Thoracic aorta (tissue), 2 donors: ENCODE measurements around the gene HRAS. TPM values are rescaled to one million over a fixed set of nuclear protein-coding genes. Genes with fewer than 3 reads are reported as not detected.

Experiments
- ATAC-seq: fragments of 150-250 bp; one replicate; pipeline ENCODE4 v1.8.0; 2017; ENCODE audit warnings: low read depth; ENCODE audit not compliant: insufficient number of reproducible peaks, low FRiP score
- DNase-seq: peaks from one replicate; pipeline ENCODE4 v3.0.0-alpha.2; 2020; ENCODE audit warnings: low spot score
- H3K27ac ChIP-seq, 2 donors: fragments of 200-600 bp; sonication (generic); 1 replicate in 1 of 2; 2 replicates in 1 of 2; pipeline ENCODE4 v1.5.1; 2016; ENCODE audit warnings: mild to moderate bottlenecking in 2 of 2, moderate library complexity in 2 of 2
- H3K27me3 ChIP-seq: fragments of 200-600 bp; sonication (generic); replicated peaks from 2 replicates; pipeline ENCODE4 v1.6.0; 2016; ENCODE audit warnings: mild to moderate bottlenecking; ENCODE audit not compliant: insufficient read depth
- H3K36me3 ChIP-seq: fragments of 200-600 bp; sonication (generic); one replicate; pipeline ENCODE4 v1.5.1; 2016
- H3K4me1 ChIP-seq, 2 donors: fragments of 200-600 bp; sonication (generic); 1 replicate in 1 of 2; 2 replicates in 1 of 2; pipeline versions ENCODE4 v1.5.1 to v1.6.0; 2016; ENCODE audit warnings: low read depth in 2 of 2, mild to moderate bottlenecking in 1 of 2; ENCODE audit not compliant: control insufficient read depth in 1 of 2
- H3K4me3 ChIP-seq: fragments of 200-600 bp; sonication (generic); 2 replicates; pipeline ENCODE4 v1.5.1; 2016; ENCODE audit warnings: mild to moderate bottlenecking
- H3K9me3 ChIP-seq: fragments of 200-600 bp; sonication (generic); 2 replicates; pipeline ENCODE4 v1.5.1; 2016
- total RNA-seq, 2 donors: library from RNA; depleted of rRNA; stranded (reverse); fragments of >200 nt; gene quantifications; one replicate each; pipeline versions ENCODE4 v1.1.0 to v1.2.3, GENCODE V29; 2016
- TF ChIP-seq, protein P1 (sequence below): fragments of 200-600 bp; sonication (generic); IDR thresholded peaks from one replicate; pipeline ENCODE4 v1.5.1; 2019; ENCODE audit warnings: antibody characterized with exemption

The HRAS gene
- total RNA-seq, 2 donors from 2014 or later = 17.7 to 32.4 TPM

DNA sequence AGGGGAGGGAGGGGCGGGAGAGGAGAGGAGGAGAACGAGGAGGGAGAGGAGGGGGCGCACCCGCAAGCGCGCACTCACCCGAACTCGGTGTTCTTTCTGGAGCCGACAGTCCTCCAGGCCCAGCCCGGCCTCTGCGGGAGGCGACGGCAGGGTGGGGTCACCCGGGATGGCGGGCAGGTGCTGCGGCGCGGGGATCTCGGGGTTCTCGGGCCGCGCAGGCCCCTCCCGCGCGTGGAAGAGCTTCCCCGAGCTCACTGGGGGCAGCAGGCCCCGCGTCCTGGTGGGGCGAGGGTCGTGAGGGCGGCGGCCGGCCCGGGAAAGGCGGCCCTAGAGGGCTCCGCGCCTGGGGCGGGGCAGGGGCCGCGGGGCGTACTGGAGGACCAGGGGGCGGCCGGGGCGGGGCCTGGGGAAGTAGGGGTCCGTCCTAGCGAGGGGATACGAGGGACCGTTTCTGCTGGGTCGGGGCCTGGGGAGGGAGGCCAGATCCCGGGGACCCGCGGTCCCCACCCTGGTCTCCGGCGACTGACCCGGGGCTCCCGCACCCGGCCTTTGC lies 19.9 kb upstream of the HRAS start:
- DNase-seq (no peak), ATAC-seq (no peak)
- TF ChIP-seq, protein P1, sequence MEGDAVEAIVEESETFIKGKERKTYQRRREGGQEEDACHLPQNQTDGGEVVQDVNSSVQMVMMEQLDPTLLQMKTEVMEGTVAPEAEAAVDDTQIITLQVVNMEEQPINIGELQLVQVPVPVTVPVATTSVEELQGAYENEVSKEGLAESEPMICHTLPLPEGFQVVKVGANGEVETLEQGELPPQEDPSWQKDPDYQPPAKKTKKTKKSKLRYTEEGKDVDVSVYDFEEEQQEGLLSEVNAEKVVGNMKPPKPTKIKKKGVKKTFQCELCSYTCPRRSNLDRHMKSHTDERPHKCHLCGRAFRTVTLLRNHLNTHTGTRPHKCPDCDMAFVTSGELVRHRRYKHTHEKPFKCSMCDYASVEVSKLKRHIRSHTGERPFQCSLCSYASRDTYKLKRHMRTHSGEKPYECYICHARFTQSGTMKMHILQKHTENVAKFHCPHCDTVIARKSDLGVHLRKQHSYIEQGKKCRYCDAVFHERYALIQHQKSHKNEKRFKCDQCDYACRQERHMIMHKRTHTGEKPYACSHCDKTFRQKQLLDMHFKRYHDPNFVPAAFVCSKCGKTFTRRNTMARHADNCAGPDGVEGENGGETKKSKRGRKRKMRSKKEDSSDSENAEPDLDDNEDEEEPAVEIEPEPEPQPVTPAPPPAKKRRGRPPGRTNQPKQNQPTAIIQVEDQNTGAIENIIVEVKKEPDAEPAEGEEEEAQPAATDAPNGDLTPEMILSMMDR = no peak
- Histone ChIP-seq H3K4me1 (peaks cover 12 to 20% of the 10 kb centered on the region in 2 donors), H3K27ac (no peak overlapping the region), H3K36me3 (no peaks in the 10 kb centered on the region), H3K27me3 (peaks cover 4% of the 10 kb centered on the region), H3K4me3 (peak overlapping the region; percentile 60), H3K9me3 (no peaks in the 10 kb centered on the region)

DNA sequence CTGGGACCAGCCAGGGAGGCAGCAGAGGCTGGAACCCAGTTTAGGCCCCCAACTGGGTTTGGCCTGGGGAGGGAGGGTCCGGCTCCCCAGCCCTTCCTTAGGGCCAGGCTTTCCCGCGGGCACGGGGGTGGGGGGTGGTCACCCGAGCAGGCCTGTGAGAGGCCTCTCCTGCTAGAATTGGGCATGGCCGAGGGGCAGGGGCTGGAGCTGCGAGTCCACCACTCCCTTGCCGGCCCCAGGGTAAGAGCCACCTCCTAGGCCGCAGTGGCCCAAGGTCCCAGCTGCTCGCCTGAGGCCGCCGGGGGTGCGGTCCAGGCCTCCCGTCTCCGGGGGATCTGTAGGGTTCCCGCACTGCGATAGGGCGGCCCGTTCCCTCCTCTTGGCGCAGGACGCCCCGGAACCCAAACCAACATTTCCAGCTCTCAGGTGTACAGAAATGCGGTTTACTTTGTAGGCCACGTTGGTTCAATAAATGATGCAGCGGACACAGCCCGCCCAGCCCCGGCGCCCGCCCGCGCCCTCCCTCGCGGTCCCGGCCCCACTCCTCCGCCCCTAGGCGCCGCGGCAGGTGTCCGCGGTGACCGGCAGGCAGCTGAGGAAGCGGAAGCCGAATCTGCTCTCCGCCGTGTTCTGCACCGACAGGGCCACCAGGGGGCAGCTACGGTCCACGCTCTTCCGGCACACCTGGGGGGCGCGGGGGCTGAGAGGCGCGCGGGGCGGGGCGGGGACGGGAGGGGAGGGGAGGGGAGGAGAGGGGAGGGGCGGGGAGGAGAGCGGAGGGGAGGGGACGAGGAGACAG lies 19.3 kb upstream of the HRAS start:
- H3K27ac ChIP-seq = no peak overlapping the region
- DNase-seq = no peak

DNA sequence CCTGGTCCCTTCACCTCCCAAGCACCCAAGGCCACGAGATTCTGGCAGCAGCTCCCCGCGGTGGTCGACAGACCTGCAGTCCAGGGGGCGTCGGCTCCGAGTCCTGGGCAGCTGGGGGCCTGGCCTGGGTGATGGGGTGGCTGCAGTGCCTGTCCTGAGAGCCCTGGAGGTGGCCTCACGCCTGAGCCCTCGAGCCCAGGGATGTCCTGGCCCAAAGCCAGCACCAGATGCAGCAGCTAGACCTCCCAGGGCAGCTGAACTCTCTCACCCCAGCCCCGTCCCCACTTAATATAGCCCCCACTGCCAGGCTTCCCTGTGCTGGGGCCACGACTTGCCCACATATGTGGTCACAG lies 18.6 kb upstream of the HRAS start:
- ATAC-seq (no peak), DNase-seq (no peak)
- Histone ChIP-seq H3K4me3 (no peak overlapping the region), H3K4me1 (peaks cover 7 to 16% of the 10 kb centered on the region in 2 donors), H3K36me3 (no peaks in the 10 kb centered on the region), H3K27me3 (peaks cover 4% of the 10 kb centered on the region), H3K9me3 (no peaks in the 10 kb centered on the region), H3K27ac (no peak overlapping the region)
- TF ChIP-seq, protein P1 = no peak

More for the DNA sequence above, 19.3 kb upstream of the HRAS start:
- no peak for ATAC-seq
- TF ChIP-seq, protein P1 = peak; percentile 76
- Histone ChIP-seq H3K4me3 (peak overlapping the region; percentile 60), H3K27me3 (peaks cover 4% of the 10 kb centered on the region), H3K36me3 (no peaks in the 10 kb centered on the region), H3K9me3 (no peaks in the 10 kb centered on the region), H3K4me1 (peaks cover 7 to 16% of the 10 kb centered on the region in 2 donors)

DNA sequence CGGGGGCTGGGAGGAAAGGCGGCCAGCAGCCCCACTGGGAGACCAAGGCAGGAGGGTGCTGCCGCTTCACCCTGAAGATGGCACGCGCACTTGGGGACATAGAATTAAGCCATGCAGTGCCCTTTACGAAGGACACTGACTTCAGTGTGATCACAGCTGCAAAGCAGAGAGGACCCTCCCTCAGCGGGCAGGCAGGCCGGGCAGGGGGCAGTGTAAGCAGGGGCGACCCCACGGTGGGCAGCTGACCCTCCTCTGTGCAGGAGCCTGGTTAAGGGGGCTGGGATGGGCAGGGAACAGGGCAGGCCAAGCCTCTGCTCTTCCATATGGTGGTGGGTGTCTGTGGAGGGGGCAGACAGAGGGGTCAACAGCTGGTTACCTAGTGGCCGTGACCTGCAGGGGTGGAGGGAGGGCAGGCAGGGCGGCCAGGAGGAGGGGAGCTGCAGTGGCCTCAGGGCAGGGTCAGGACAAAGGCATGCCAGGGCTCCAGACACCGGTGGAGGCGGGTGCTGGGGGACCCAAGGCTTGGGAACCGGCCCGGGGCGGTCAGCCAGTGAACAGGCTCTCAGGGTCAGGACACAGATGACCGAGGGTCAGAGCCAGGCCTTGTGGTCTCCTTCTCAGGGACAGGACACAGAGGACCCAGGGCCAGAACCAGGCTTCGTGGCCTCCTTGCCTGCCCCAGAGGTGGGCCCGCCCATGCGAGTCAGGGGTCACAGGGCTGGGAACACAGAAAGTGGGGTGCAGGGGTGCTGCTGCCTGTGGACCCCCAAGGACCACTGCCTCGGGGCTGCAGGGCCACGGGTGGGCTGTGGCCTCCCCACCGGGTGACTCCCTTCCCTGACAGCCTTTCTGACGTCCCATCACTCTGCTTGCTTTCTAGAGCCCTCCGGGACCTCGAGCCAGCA lies 18.0 kb upstream of the HRAS start:
- Histone ChIP-seq H3K27me3 (peaks cover 4% of the 10 kb centered on the region), H3K27ac (no peak overlapping the region), H3K4me3 (no peak overlapping the region), H3K9me3 (no peaks in the 10 kb centered on the region), H3K4me1 (peaks cover 7 to 16% of the 10 kb centered on the region in 2 donors), H3K36me3 (no peaks in the 10 kb centered on the region)
- TF ChIP-seq, protein P1 = no peak
- no peak for DNase-seq
- ATAC-seq = no peak

DNA sequence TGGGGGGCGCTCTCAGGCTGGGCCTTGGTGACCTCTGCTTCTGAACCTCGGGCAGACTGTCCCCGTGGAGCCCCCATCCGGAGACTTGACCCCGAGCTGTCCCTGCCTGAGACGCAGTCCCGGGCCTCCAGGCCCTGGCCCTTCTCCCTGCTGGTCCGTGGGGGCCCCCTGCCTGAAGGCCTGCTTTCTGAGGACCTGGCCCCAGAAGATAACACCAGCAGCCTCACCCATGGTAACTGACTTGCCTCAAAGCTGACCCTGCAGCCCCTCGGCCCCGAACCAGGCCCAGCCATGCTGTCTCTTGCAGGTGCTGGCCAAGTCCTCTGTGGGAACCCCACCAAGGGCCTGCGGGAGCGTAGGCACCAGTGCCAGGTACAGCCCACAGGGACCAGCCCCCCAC lies 16.2 kb upstream of the HRAS start:
- H3K4me1 ChIP-seq = peaks cover 7 to 16% of the 10 kb centered on the region in 2 donors
- peaks cover 4% of the 10 kb centered on the region for H3K27me3 ChIP-seq
- DNase-seq = no peak
- ATAC-seq = no peak
- no peak overlapping the region for H3K4me3 ChIP-seq
- H3K36me3 ChIP-seq = no peaks in the 10 kb centered on the region
- no peak overlapping the region for H3K27ac ChIP-seq
- TF ChIP-seq, protein P1 = no peak
- no peaks in the 10 kb centered on the region for H3K9me3 ChIP-seq
